ENCODE measurements around the gene SLC27A5.

- TF ChIP-seq ZNF629 (tag by site-specific recombination; IDR thresholded peaks at IDR 0.05) (no peak), ZNF416 (tag by site-specific recombination; IDR thresholded peaks at IDR 0.05) (no peak), CTCF (tag by site-specific recombination; IDR thresholded peaks at IDR 0.05) (no peak), ZNF362 (tag by site-specific recombination; IDR thresholded peaks at IDR 0.05) (no peak), ZNF223 (tag by site-specific recombination; IDR thresholded peaks at IDR 0.05) (no peak), ZNF830 (tag by site-specific recombination; IDR thresholded peaks at IDR 0.05; ENCODE audit: low read depth) (no peak)
Observed at GRCh38 chr19:58551123-58551497, 39.3 kb upstream of the SLC27A5 start.
